ENCODE results near the gene PIK3R4. TPM values are rescaled to one million over a fixed set of nuclear protein-coding genes. Genes with fewer than 3 reads are reported as not detected.

The PIK3R4 gene
- total RNA-seq, 2 experiments from 2014 or later, result 21.6 to 25.0 TPM

- CTCF ChIA-PET, result interaction anchor here (1.2 to 2.3 kb wide), 2 partner anchors 19 to 193 kb away, joined by 3 to 12 read pairs; partner anchors contain the start of gene ATP2C1
- no peak overlapping the region for H3K27ac Mint-ChIP-seq
Observed at GRCh38 chr3:130700541-130700940, 46.1 kb downstream of the PIK3R4 start.

GRCh38 chr3:130699765-130700164 lies 46.9 kb downstream of the PIK3R4 start:
- no peaks in the 10 kb centered on the region for H3K4me1 Mint-ChIP-seq
- H3K27ac Mint-ChIP-seq, result no peak overlapping the region
- peaks cover 45% of the 10 kb centered on the region for H3K36me3 Mint-ChIP-seq (ENCODE audit: low read depth)
- no peak overlapping the region for H3K4me3 Mint-ChIP-seq
- DNase-seq, result no peak
- POLR2A ChIA-PET, result no interaction called here
- no peaks in the 10 kb centered on the region for H3K27me3 Mint-ChIP-seq
- CTCF ChIA-PET, result interaction anchor here (1.1 to 2.3 kb wide), 3 partner anchors 9 to 194 kb away, joined by 3 to 12 read pairs (median 4); partner anchors contain the start of gene ATP2C1
- H3K9me3 Mint-ChIP-seq, result no peaks in the 10 kb centered on the region

More at GRCh38 chr3:130700541-130700940, 46.1 kb downstream of the PIK3R4 start:
- peaks cover 45% of the 10 kb centered on the region for H3K36me3 Mint-ChIP-seq (ENCODE audit: low read depth)
- H3K9me3 Mint-ChIP-seq, result no peaks in the 10 kb centered on the region
- H3K27me3 Mint-ChIP-seq, result no peaks in the 10 kb centered on the region
- POLR2A ChIA-PET, result no interaction called here
- no peak for DNase-seq
- no peak overlapping the region for H3K4me3 Mint-ChIP-seq
- H3K4me1 Mint-ChIP-seq, result no peaks in the 10 kb centered on the region

GRCh38 chr3:130693314-130693713 lies 53.3 kb downstream of the PIK3R4 start:
- CTCF ChIA-PET, result no interaction called here
- Mint-ChIP-seq H3K9me3 (no peaks in the 10 kb centered on the region), H3K27ac (no peak overlapping the region), H3K4me3 (no peak overlapping the region), H3K4me1 (peaks cover 21% of the 10 kb centered on the region), H3K27me3 (no peaks in the 10 kb centered on the region), H3K36me3 (ENCODE audit: low read depth) (peaks cover 42% of the 10 kb centered on the region)
- DNase-seq, result no peak
- POLR2A ChIA-PET, result no interaction called here

- H3K27ac Mint-ChIP-seq, result no peak overlapping the region
- no peak for DNase-seq
- H3K4me3 Mint-ChIP-seq, result no peak overlapping the region
- no peaks in the 10 kb centered on the region for H3K9me3 Mint-ChIP-seq
- H3K36me3 Mint-ChIP-seq (ENCODE audit: low read depth), result peaks cover 35% of the 10 kb centered on the region
- no peaks in the 10 kb centered on the region for H3K27me3 Mint-ChIP-seq
- ChIA-PET POLR2A (no interaction called here), CTCF (no interaction called here)
- H3K4me1 Mint-ChIP-seq, result peaks cover 28% of the 10 kb centered on the region
Observed at GRCh38 chr3:130692455-130692854, 54.2 kb downstream of the PIK3R4 start.

GRCh38 chr3:130688697-130689470 lies 57.7 kb downstream of the PIK3R4 start:
- Mint-ChIP-seq H3K9me3 (no peaks in the 10 kb centered on the region), H3K36me3 (ENCODE audit: low read depth) (peaks cover 35% of the 10 kb centered on the region)

GRCh38 chr3:130688015-130688688 lies 58.5 kb downstream of the PIK3R4 start:
- CTCF ChIA-PET, result no interaction called here
- Mint-ChIP-seq H3K27me3 (no peaks in the 10 kb centered on the region), H3K4me1 (peaks cover 26% of the 10 kb centered on the region), H3K27ac (no peak overlapping the region), H3K36me3 (ENCODE audit: low read depth) (peaks cover 39% of the 10 kb centered on the region), H3K4me3 (no peak overlapping the region), H3K9me3 (no peaks in the 10 kb centered on the region)
- POLR2A ChIA-PET, result no interaction called here
- DNase-seq, result no peak

More at GRCh38 chr3:130688697-130689470, 57.7 kb downstream of the PIK3R4 start:
- no peak for DNase-seq
- POLR2A ChIA-PET, result no interaction called here
- H3K27me3 Mint-ChIP-seq, result no peaks in the 10 kb centered on the region
- CTCF ChIA-PET, result no interaction called here
- H3K27ac Mint-ChIP-seq, result no peak overlapping the region
- H3K4me3 Mint-ChIP-seq, result no peak overlapping the region
- peaks cover 28% of the 10 kb centered on the region for H3K4me1 Mint-ChIP-seq

- no peak overlapping the region for H3K4me3 Mint-ChIP-seq
- ChIA-PET POLR2A (no interaction called here), CTCF (no interaction called here)
- peaks cover 48% of the 10 kb centered on the region for H3K36me3 Mint-ChIP-seq (ENCODE audit: low read depth)
- DNase-seq, result no peak
- H3K27me3 Mint-ChIP-seq, result no peaks in the 10 kb centered on the region
- no peaks in the 10 kb centered on the region for H3K9me3 Mint-ChIP-seq
- peaks cover 24% of the 10 kb centered on the region for H3K4me1 Mint-ChIP-seq
- H3K27ac Mint-ChIP-seq, result no peak overlapping the region
Observed at GRCh38 chr3:130687327-130687726, 59.3 kb downstream of the PIK3R4 start.

GRCh38 chr3:130686833-130687232 lies 59.8 kb downstream of the PIK3R4 start:
- Mint-ChIP-seq H3K9me3 (no peaks in the 10 kb centered on the region), H3K27ac (no peak overlapping the region), H3K4me1 (peaks cover 22% of the 10 kb centered on the region), H3K4me3 (no peak overlapping the region), H3K36me3 (ENCODE audit: low read depth) (peaks cover 51% of the 10 kb centered on the region), H3K27me3 (no peaks in the 10 kb centered on the region)
- DNase-seq, result no peak
- POLR2A ChIA-PET, result no interaction called here
- CTCF ChIA-PET, result no interaction called here

- Mint-ChIP-seq H3K27me3 (no peaks in the 10 kb centered on the region), H3K4me3 (no peak overlapping the region), H3K36me3 (ENCODE audit: low read depth) (peaks cover 45% of the 10 kb centered on the region), H3K4me1 (no peaks in the 10 kb centered on the region), H3K27ac (no peak overlapping the region), H3K9me3 (no peaks in the 10 kb centered on the region)
- ChIA-PET CTCF (no interaction called here), POLR2A (no interaction called here)
- no peak for DNase-seq
Observed at GRCh38 chr3:130682131-130682530, 64.5 kb downstream of the PIK3R4 start.

GRCh38 chr3:130679218-130679617 lies 67.4 kb downstream of the PIK3R4 start:
- DNase-seq, result no peak
- ChIA-PET POLR2A (no interaction called here), CTCF (no interaction called here)
- no peak overlapping the region for H3K4me3 Mint-ChIP-seq
- peaks cover 43% of the 10 kb centered on the region for H3K36me3 Mint-ChIP-seq (ENCODE audit: low read depth)
- H3K27ac Mint-ChIP-seq, result no peak overlapping the region
- H3K9me3 Mint-ChIP-seq, result no peaks in the 10 kb centered on the region
- H3K4me1 Mint-ChIP-seq, result no peaks in the 10 kb centered on the region
- H3K27me3 Mint-ChIP-seq, result no peaks in the 10 kb centered on the region

GRCh38 chr3:130677343-130677742 lies 69.3 kb downstream of the PIK3R4 start:
- H3K27me3 Mint-ChIP-seq, result no peaks in the 10 kb centered on the region
- H3K27ac Mint-ChIP-seq, result no peak overlapping the region
- CTCF ChIA-PET, result no interaction called here
- H3K4me3 Mint-ChIP-seq, result no peak overlapping the region
- DNase-seq, result no peak
- POLR2A ChIA-PET, result no interaction called here
- H3K36me3 Mint-ChIP-seq (ENCODE audit: low read depth), result peaks cover 27% of the 10 kb centered on the region
- no peaks in the 10 kb centered on the region for H3K9me3 Mint-ChIP-seq
- H3K4me1 Mint-ChIP-seq, result no peaks in the 10 kb centered on the region

GRCh38 chr3:130671545-130672312 lies 74.9 kb downstream of the PIK3R4 start:
- Mint-ChIP-seq H3K4me3 (no peak overlapping the region), H3K36me3 (ENCODE audit: low read depth) (peaks cover 10% of the 10 kb centered on the region), H3K9me3 (no peaks in the 10 kb centered on the region), H3K27me3 (no peaks in the 10 kb centered on the region), H3K4me1 (peaks cover 2% of the 10 kb centered on the region), H3K27ac (no peak overlapping the region)
- ChIA-PET POLR2A (no interaction called here), CTCF (no interaction called here)
- no peak for DNase-seq

- H3K36me3 Mint-ChIP-seq (ENCODE audit: low read depth), result peaks cover 6% of the 10 kb centered on the region
- ChIA-PET CTCF (no interaction called here), POLR2A (no interaction called here)
- no peak for DNase-seq
- peaks cover 2% of the 10 kb centered on the region for H3K4me1 Mint-ChIP-seq
- no peak overlapping the region for H3K4me3 Mint-ChIP-seq
- no peaks in the 10 kb centered on the region for H3K27me3 Mint-ChIP-seq
- no peak overlapping the region for H3K27ac Mint-ChIP-seq
- H3K9me3 Mint-ChIP-seq, result no peaks in the 10 kb centered on the region
Observed at GRCh38 chr3:130669740-130670139, 76.9 kb downstream of the PIK3R4 start.
